BJ (cell line): ENCODE data around the gene EFCAB14. TPM values are rescaled to one million over a fixed set of nuclear protein-coding genes. Genes with fewer than 3 reads are reported as not detected.

ENCODE experiments used
- CTCF ChIA-PET: fragments of 350-600 bp; formaldehyde crosslinking; extraction: SDS; loops from one replicate; lab custom pipeline; 2021; ENCODE audit warnings: antibody characterized with exemption, inconsistent platforms; lab: Yijun Ruan, JAX
- POLR2A ChIA-PET: fragments of 300-600 bp; sonication (Branson Sonifier 250); formaldehyde crosslinking; extraction: SDS; loops from one replicate; lab custom pipeline; 2021; ENCODE audit warnings: antibody characterized with exemption; lab: Charles Lee
- DNase-seq: peaks from one replicate; pipeline ENCODE4 v3.0.0-alpha.2; 2011; ENCODE audit warnings: low read depth
- H3K27me3 ChIP-seq: 2 replicates; pipeline ENCODE4 v1.6.0; 2011; ENCODE audit warnings: low read length; ENCODE audit not compliant: control insufficient read depth, insufficient read depth
- H3K36me3 ChIP-seq: 2 replicates; pipeline ENCODE4 v1.5.1; 2011; ENCODE audit warnings: low read length; ENCODE audit not compliant: control insufficient read depth, insufficient read depth
- H3K4me3 ChIP-seq: 2 replicates; pipeline ENCODE4 v1.5.1; 2011; ENCODE audit warnings: low read depth, mild to moderate bottlenecking, control low read depth, low read length
- CTCF ChIP-seq: IDR thresholded peaks from 2 replicates; pipeline ENCODE4 v1.5.1; 2011; ENCODE audit warnings: low read depth, mild to moderate bottlenecking, control low read depth, inconsistent platforms, low read length, moderate library complexity; ENCODE audit not compliant: insufficient read depth
- polyA plus RNA-seq: library from polyadenylated mRNA; depleted of rRNA; stranded (reverse); fragments of >200 nt; gene quantifications from 2 replicates; pipeline ENCODE4 v1.2.3, GENCODE V29; 2011

The EFCAB14 gene
- polyA plus RNA-seq, 1 experiment, result 30.4 TPM

- POLR2A ChIA-PET, result no interaction called here
- no peak for TF ChIP-seq CTCF
- CTCF ChIA-PET, result interaction anchor here (1.1 kb wide), 1 partner anchor 38 kb away, joined by 3 read pairs; the partner anchor contains the start of gene MKNK1
- Histone ChIP-seq H3K36me3 (no peaks in the 10 kb centered on the region), H3K27me3 (no peaks in the 10 kb centered on the region), H3K4me3 (no peak overlapping the region)
- no peak for DNase-seq
These were observed 76.7 kb downstream of the EFCAB14 start for GRCh38 chr1:46642115-46642680.

DNA sequence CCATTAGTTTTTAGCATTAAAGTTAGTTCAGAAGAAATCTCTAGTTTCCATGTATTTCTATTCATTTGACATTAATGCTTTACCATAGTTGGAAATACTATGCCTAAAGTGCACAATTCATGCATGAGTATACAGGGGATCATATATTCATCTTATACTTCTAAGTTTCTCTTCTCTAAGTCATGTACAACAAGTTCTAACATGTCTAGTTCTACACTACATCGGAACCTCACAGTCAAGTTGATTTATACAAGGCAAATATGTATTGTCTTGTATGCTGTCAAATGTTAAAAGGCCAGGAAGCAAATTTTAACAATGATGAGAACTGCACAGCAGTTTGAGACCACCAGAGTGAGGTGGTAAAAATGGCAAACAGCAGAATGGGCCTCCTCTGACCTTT lies 79.4 kb downstream of the EFCAB14 start:
- no peak for TF ChIP-seq CTCF
- Histone ChIP-seq H3K36me3 (peaks cover 10% of the 10 kb centered on the region), H3K27me3 (no peaks in the 10 kb centered on the region), H3K4me3 (no peak overlapping the region)
- no peak for DNase-seq
- ChIA-PET CTCF (no interaction called here), POLR2A (no interaction called here)

DNA sequence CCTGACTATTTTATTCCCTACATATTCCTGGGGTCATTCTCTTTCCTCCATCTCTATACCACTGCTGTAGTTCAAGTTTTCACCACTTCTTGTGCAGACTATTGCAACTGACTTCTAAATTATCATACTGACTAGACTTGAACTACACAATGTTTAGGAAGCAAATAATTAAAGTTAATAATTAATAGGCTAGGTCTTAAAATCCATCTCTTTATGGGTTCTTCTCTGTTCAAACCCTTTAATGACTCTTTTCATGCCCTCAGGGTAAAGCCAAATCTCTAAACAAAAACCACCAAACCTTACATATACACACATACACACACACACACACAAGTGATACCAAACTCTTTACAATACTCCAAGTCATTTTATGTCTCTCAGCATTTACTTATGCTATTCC lies 80.0 kb downstream of the EFCAB14 start:
- POLR2A ChIA-PET, result no interaction called here
- CTCF ChIA-PET, result no interaction called here

GRCh38 chr1:46637444-46638083 lies 81.3 kb downstream of the EFCAB14 start:
- H3K27me3 ChIP-seq, result no peaks in the 10 kb centered on the region
- DNase-seq, result no peak
- H3K36me3 ChIP-seq, result peaks cover 13% of the 10 kb centered on the region
- ChIA-PET POLR2A (no interaction called here), CTCF (no interaction called here)
- TF ChIP-seq CTCF, result no peak
- H3K4me3 ChIP-seq, result no peak overlapping the region

More for the DNA sequence above, 80.0 kb downstream of the EFCAB14 start:
- Histone ChIP-seq H3K27me3 (no peaks in the 10 kb centered on the region), H3K36me3 (peaks cover 12% of the 10 kb centered on the region), H3K4me3 (no peak overlapping the region)
- no peak for DNase-seq
- no peak for TF ChIP-seq CTCF

- ChIA-PET CTCF (interaction anchor here (0.9 to 1.6 kb wide), 3 partner anchors 10 to 90 kb away, joined by 3 to 4 read pairs (median 4); no protein-coding TSS in a partner anchor), POLR2A (no interaction called here)
- Histone ChIP-seq H3K4me3 (no peak overlapping the region), H3K36me3 (peaks cover 18% of the 10 kb centered on the region), H3K27me3 (no peaks in the 10 kb centered on the region)
- no peak for DNase-seq
- TF ChIP-seq CTCF, result no peak
These were observed 83.7 kb downstream of the EFCAB14 start for GRCh38 chr1:46635205-46635604.
